Mesendoderm (in vitro differentiated cells): ENCODE data around the gene RECQL5.

Source experiments
- DNase-seq: peaks from one replicate; pipeline ENCODE4 v3.0.0; 2013
- H2AK5ac ChIP-seq: 2 replicates; pipeline ENCODE4 v1.6.1; 2013; ENCODE audit warnings: low read length, inconsistent platforms
- H2BK120ac ChIP-seq: 2 replicates; pipeline ENCODE4 v1.6.1; 2013; ENCODE audit warnings: low read depth, mild to moderate bottlenecking, low read length, moderate library complexity, mixed read lengths
- H2BK15ac ChIP-seq: replicated peaks from 2 replicates; pipeline ENCODE4 v1.6.1; 2013; ENCODE audit warnings: low read depth, mild to moderate bottlenecking, moderate library complexity
- H2BK5ac ChIP-seq: 2 replicates; pipeline ENCODE4 v1.6.1; 2013; ENCODE audit warnings: low read length, inconsistent platforms
- H3K18ac ChIP-seq: 2 replicates; pipeline ENCODE4 v1.6.1; 2013; ENCODE audit warnings: mild to moderate bottlenecking, low read length, mixed read lengths
- H3K23ac ChIP-seq: one replicate; pipeline ENCODE4 v1.6.1; 2013; ENCODE audit warnings: low read length
- H3K27ac ChIP-seq: 2 replicates; pipeline ENCODE4 v1.5.1; 2013; ENCODE audit warnings: low read depth, mild to moderate bottlenecking, inconsistent platforms, low read length, moderate library complexity
- H3K27me3 ChIP-seq: 2 replicates; pipeline ENCODE4 v1.6.1; 2013; ENCODE audit warnings: low read length, control low read depth, mild to moderate bottlenecking, inconsistent platforms; ENCODE audit not compliant: insufficient read depth, poor library complexity
- H3K36me3 ChIP-seq: 2 replicates; pipeline ENCODE4 v1.6.1; 2013; ENCODE audit warnings: low read length, inconsistent platforms; ENCODE audit not compliant: control insufficient read depth, insufficient read depth
- H3K4ac ChIP-seq: one replicate; pipeline ENCODE4 v1.6.1; 2013; ENCODE audit warnings: low read depth, mild to moderate bottlenecking, low read length, moderate library complexity
- H3K4me1 ChIP-seq: 2 replicates; pipeline ENCODE4 v1.6.1; 2013; ENCODE audit warnings: low read depth, low read length, inconsistent platforms; ENCODE audit not compliant: control insufficient read depth
- H3K4me2 ChIP-seq: 2 replicates; pipeline ENCODE4 v1.6.1; 2013; ENCODE audit warnings: low read length
- H3K4me3 ChIP-seq: 2 replicates; pipeline ENCODE4 v1.5.1; 2013; ENCODE audit warnings: mild to moderate bottlenecking, low read length
- H3K56ac ChIP-seq: one replicate; pipeline ENCODE4 v1.6.1; 2013; ENCODE audit warnings: low read length
- H3K79me1 ChIP-seq: 2 replicates; pipeline ENCODE4 v1.6.1; 2013; ENCODE audit warnings: low read length, inconsistent platforms
- H3K79me2 ChIP-seq: 2 replicates; pipeline ENCODE4 v1.6.1; 2013; ENCODE audit warnings: mild to moderate bottlenecking, low read length; ENCODE audit not compliant: control insufficient read depth, insufficient read depth
- H3K9ac ChIP-seq: 2 replicates; pipeline ENCODE4 v1.6.1; 2013; ENCODE audit warnings: low read length, inconsistent platforms
- H4K5ac ChIP-seq: one replicate; pipeline ENCODE4 v1.6.1; 2013; ENCODE audit warnings: low read length
- H4K8ac ChIP-seq: one replicate; pipeline ENCODE4 v1.6.1; 2013; ENCODE audit warnings: low read depth, mild to moderate bottlenecking, control low read depth, low read length, moderate library complexity
- WGBS: extraction: QIAGEN DNeasy Blood & Tissue Kit; methylation state at CpG from one replicate; pipeline ENCODE4 v1.1.7; 2013; ENCODE audit warnings: low lambda C conversion rate, missing lambda C conversion rate; ENCODE audit not compliant: insufficient coverage; ENCODE audit errors: extremely low coverage; 5-methylcytosine and 5-hydroxymethylcytosine counted together

RECQL5 gene

GRCh38 chr17:75589919-75590303 lies 77.0 kb downstream of the RECQL5 start:
- Histone ChIP-seq H3K4me2 (peak overlapping the region; percentile 59), H3K9ac (peak overlapping the region; percentile 77), H2AK5ac (no peak overlapping the region), H3K79me2 (no peaks in the 10 kb centered on the region), H2BK15ac (no peak overlapping the region), H3K27me3 (no peaks in the 10 kb centered on the region), H4K8ac (no peak overlapping the region), H4K5ac (no peak overlapping the region), H3K27ac (no peak overlapping the region), H3K23ac (peak overlapping the region; percentile 9), H2BK5ac (no peak overlapping the region), H3K4me1 (no peaks in the 10 kb centered on the region), H3K18ac (peak overlapping the region; percentile 62), H3K79me1 (no peaks in the 10 kb centered on the region), H3K56ac (peak overlapping the region; percentile 82), H2BK120ac (no peak overlapping the region), H3K4ac (no peak overlapping the region), H3K36me3 (no peaks in the 10 kb centered on the region), H3K4me3 (no peak overlapping the region)
- no peak for DNase-seq
- no CpG with 5 or more reads among the region's 29 CpGs for WGBS

- Histone ChIP-seq H3K79me1 (no peaks in the 10 kb centered on the region), H3K27ac (peak overlapping the region; percentile 86), H4K5ac (no peak overlapping the region), H2BK120ac (no peak overlapping the region), H3K4me3 (no peak overlapping the region), H3K9ac (peak overlapping the region; percentile 91), H3K27me3 (no peaks in the 10 kb centered on the region), H2BK5ac (no peak overlapping the region), H3K79me2 (no peaks in the 10 kb centered on the region), H4K8ac (no peak overlapping the region), H3K4me1 (no peaks in the 10 kb centered on the region), H3K4me2 (peak overlapping the region; percentile 85), H3K23ac (peak overlapping the region; percentile 9), H3K36me3 (no peaks in the 10 kb centered on the region), H3K18ac (peak overlapping the region; percentile 95), H3K56ac (peak overlapping the region; percentile 91), H2BK15ac (no peak overlapping the region), H3K4ac (peak overlapping the region; percentile 96), H2AK5ac (no peak overlapping the region)
- DNase-seq: peak; percentile 93
- no CpG with 5 or more reads among the region's 100 CpGs for WGBS
These were observed 77.7 kb downstream of the RECQL5 start for GRCh38 chr17:75589012-75589918.

- DNase-seq: no peak
- Histone ChIP-seq H3K23ac (peak overlapping the region; percentile 97), H3K56ac (peak overlapping the region; percentile 91), H3K27me3 (no peaks in the 10 kb centered on the region), H3K4me2 (peak overlapping the region; percentile 85), H3K36me3 (no peaks in the 10 kb centered on the region), H3K79me1 (no peaks in the 10 kb centered on the region), H4K8ac (no peak overlapping the region), H2BK120ac (no peak overlapping the region), H3K4ac (peak overlapping the region; percentile 96), H3K79me2 (no peaks in the 10 kb centered on the region), H4K5ac (no peak overlapping the region), H3K4me1 (no peaks in the 10 kb centered on the region), H3K9ac (peak overlapping the region; percentile 91), H2AK5ac (no peak overlapping the region), H2BK5ac (no peak overlapping the region), H2BK15ac (no peak overlapping the region), H3K27ac (peak overlapping the region; percentile 86), H3K18ac (peak overlapping the region; percentile 95), H3K4me3 (peak overlapping the region; percentile 37)
- no CpG with 5 or more reads among the region's 49 CpGs for WGBS
These were observed 78.3 kb downstream of the RECQL5 start for GRCh38 chr17:75588596-75589011.

- Histone ChIP-seq H3K9ac (peak within 1 kb of the TSS; percentile 91), H3K36me3 (no peaks in the 10 kb centered on the region), H3K4me2 (peak within 1 kb of the TSS; percentile 85), H3K4me1 (no peaks in the 10 kb centered on the region), H3K23ac (peak within 1 kb of the TSS; percentile 97), H2BK15ac (no peak within 1 kb of the TSS), H3K79me2 (no peaks in the 10 kb centered on the region), H2BK5ac (no peak within 1 kb of the TSS), H3K4me3 (peak within 1 kb of the TSS; percentile 37), H3K18ac (peak within 1 kb of the TSS; percentile 95), H2AK5ac (no peak within 1 kb of the TSS), H3K27ac (peak within 1 kb of the TSS; percentile 86), H2BK120ac (no peak within 1 kb of the TSS), H3K27me3 (no peaks in the 10 kb centered on the region), H3K56ac (peak within 1 kb of the TSS; percentile 91), H3K79me1 (no peaks in the 10 kb centered on the region), H4K5ac (no peak within 1 kb of the TSS), H4K8ac (peak within 1 kb of the TSS; percentile 28), H3K4ac (peak within 1 kb of the TSS; percentile 96)
- DNase-seq: peak; percentile 85
- no CpG with 5 or more reads among the region's 82 CpGs for WGBS
These were observed 79.0 kb downstream of the RECQL5 start, which contains the start of gene MYO15B for GRCh38 chr17:75587675-75588595. TSS of gene MYO15B (plus strand) at chr17:75587800. CDS start at chr17:75588058, 258 bp downstream.

GRCh38 chr17:75584849-75585175 lies 82.1 kb downstream of the RECQL5 start:
- Histone ChIP-seq H2BK5ac (no peak overlapping the region), H3K9ac (no peak overlapping the region), H3K36me3 (no peaks in the 10 kb centered on the region), H3K56ac (no peak overlapping the region), H3K79me1 (no peaks in the 10 kb centered on the region), H3K4me2 (no peak overlapping the region), H4K5ac (no peak overlapping the region), H3K79me2 (no peaks in the 10 kb centered on the region), H3K4me1 (no peaks in the 10 kb centered on the region), H3K27ac (no peak overlapping the region), H3K27me3 (no peaks in the 10 kb centered on the region), H2BK15ac (no peak overlapping the region), H3K18ac (no peak overlapping the region), H2BK120ac (no peak overlapping the region), H3K4me3 (no peak overlapping the region), H2AK5ac (no peak overlapping the region), H4K8ac (no peak overlapping the region), H3K23ac (no peak overlapping the region), H3K4ac (no peak overlapping the region)
- WGBS: no CpG with 5 or more reads among the region's 7 CpGs
- DNase-seq: no peak
